GM18907 (cell line): ENCODE results near the gene RFLNA.
A peak's percentile ranks its signal among the peaks of the same experiment; 100 is the strongest.
"Not testable (repeated sequence)": the region's sequence is repeated elsewhere in the genome, so short reads cannot be mapped to it uniquely, and the experiment has no call there.

Experiments
- ATAC-seq: cut with Tn5 transposase; IDR thresholded peaks from one replicate; pipeline ENCODE4 v1.9.1; 2021; ENCODE audit warnings: mild to moderate bottlenecking, moderate library complexity; ENCODE audit not compliant: unreplicated experiment

The RFLNA gene

DNA sequence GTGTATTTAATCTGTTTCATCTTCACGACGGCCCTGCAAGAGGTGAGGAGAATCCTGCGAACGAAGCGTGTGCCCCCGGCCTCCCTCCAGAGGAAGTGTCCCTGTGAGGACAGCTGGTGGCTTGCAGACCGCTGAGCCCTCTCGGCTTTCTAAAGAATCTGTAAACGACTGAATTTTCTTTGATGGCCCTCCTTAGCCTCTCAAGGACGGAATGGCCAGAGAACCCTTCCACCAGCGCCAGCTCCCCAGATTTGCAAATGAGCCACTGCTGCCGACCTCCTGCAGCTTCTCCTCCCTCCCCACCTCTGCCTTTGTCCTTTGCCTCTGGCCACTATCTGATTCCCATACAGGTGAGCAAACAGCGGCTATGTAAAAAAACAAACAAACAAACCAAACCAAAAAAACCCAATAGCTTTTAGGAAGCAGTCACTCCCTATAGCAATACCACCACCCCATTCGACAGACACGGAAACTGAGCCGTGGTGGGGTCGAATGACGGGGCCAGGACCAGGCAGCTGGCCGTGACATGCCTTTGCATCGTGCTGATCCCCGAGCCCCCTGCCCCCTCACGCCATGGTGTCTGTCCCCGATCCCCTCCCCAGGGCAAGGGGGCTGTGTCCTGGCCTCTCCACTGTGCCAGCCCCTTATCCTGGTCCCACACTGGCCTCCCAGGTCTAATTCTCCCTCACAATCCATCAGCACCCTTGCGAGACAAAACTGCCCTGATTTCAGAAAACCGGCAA is 23.6 kb downstream of the RFLNA start:
- no peak for ATAC-seq

GRCh38 chr12:124319368-124320050 is 24.6 kb downstream of the RFLNA start:
- no peak for ATAC-seq

DNA sequence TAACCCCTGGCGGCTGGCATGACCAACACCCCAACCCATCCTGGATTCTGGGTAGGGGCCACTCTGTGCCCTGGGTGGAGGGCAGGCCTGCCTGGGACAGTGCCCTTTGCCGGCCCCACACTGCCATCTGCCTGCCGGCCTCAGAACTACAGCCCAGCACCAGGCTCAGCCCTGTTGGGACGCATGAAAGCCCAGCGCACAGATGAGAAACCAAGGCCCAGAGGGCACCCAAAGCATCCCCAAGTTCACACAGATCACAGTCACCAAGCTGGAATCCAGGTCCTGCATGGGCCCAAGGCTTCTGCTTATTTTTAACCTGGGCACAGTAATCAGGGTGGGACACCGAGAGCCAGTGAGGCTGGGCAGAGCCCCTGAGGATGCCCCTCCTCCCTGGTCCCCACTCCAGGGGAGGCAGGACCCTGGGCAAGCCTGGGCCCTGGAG is 26.2 kb downstream of the RFLNA start:
- ATAC-seq, result peak; percentile 69

DNA sequence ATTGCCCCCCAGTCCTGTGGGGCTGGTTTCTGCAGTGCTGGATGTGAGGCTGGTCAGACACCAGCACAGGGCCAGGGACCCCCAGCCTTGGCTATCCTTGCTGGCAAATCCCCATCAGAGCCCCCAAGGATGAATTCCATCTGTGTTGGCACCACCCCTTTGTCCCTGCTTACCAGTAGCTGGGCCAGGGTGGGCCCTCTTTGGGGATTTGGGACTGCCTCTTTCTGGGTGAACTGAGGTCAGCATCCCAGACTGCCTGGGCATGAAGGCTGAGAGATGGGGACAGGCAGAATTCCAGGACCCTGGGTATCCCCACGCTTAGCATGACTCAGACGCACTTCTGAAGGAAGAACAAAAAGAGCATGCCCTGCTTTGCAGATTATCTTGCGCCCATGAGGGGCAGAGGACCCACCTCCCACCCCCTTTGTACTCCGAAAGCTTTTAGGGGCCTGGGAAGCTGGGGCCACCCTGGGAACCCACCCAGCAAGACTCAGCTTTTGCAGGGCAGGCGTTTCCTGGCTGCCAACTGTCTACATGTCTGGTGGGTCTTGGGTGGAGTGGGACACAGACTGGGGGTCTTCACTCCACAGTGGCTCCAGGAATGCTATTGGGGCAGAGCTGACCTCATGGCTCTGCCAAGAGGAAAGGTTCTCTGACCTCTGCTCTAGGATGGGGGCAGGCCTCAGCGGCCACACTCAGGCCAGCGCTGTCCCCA is 26.8 kb downstream of the RFLNA start:
- ATAC-seq, result peak; percentile 14

DNA sequence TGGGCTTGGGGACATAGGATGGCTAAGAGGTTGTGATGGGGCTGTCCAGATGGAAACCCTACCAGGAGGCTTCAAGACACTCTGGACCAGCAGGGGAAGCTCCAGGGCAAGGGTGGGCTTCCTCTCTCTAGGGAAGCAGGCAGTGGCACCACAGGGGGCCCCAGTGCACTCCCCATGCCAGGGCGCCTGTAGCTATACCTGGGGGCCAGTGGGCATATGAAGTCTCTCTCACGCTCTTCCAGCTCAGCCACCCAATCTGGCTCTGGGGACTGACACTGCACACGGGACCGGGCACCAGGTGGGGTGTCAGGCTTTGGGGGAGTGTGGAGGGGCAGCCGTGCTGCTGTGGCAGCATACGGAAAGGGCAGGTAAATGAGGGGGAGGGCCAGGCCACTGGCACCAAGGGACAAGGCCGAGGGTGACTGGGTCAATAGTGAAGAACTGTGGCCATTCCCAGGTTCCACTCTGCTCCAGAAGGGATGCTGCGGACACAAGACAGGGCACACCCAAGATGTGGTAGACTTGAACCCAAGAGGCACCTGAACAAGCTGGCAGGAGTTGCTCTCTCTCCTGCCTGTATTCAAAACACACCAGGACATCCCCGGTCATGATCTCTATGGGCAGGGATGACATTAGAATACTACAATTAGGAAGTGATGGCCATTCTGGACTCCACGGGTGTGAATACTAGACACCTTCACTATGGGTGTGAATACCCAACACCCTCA is 27.5 kb downstream of the RFLNA start:
- peak; percentile 16 for ATAC-seq

- ATAC-seq, result not testable (repeated sequence)
These were observed 28.1 kb downstream of the RFLNA start for GRCh38 chr12:124322999-124323328.

- no peak for ATAC-seq
These were observed 29.1 kb downstream of the RFLNA start for GRCh38 chr12:124323771-124324530.

GRCh38 chr12:124324803-124325705 is 30.2 kb downstream of the RFLNA start:
- no peak for ATAC-seq

GRCh38 chr12:124326104-124326503 is 31.2 kb downstream of the RFLNA start:
- no peak for ATAC-seq

- ATAC-seq, result no peak
These were observed 32.0 kb downstream of the RFLNA start for GRCh38 chr12:124326871-124327270.

DNA sequence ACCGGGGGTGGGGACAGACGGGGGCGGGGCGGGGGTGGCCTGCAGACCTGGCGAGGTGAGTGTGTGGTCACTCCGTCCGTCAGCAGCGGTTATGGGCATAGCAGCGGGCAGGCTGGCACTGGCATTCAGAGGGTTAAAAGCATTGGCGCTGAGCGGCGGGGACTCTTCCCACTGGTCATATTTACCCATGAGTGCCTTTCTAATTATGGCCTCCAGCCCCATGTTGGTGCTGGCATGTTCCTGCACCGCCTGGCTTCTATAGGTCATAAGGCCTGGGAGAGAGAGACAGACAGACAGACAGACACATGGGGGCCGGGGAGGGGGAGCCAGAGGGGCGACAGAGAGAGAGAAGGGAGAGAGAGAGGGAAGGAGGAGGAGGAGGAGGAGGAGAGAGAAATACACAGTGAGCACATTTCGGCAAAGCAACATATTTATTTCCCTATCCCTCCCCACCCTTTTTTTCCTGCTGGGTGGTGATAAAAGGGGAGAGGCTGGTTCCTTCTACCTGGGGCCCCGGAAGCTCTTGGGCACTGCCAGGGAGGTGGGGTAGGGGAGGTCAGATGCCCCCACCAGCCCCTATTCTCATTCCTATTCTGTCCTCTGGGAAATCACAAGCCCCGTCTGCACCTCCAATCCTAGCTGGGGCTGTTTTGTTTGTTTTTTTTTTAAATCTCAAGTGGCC is 32.6 kb downstream of the RFLNA start:
- ATAC-seq, result no peak

GRCh38 chr12:124328116-124328515 is 33.2 kb downstream of the RFLNA start:
- no peak for ATAC-seq

DNA sequence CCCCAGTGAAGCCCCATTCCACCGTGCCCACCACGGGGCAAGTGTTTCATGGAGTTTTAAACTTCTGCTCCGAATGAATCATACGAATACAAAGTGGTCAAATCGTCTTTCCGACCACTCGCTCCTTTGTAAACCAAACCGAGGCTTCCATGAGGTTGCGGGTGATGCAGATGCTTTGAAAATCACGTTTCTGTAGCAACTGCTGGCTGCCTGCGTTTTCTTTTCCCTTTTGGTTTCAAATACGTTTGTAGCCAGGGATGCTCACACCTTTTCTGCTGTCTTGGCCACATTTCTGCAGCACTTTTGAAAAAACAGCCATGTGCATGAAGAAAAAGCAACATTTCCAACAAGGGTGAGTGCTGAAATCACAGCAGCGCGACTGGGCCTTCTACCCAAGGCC is 33.7 kb downstream of the RFLNA start:
- ATAC-seq, result no peak

GRCh38 chr12:124332058-124332672 is 37.3 kb downstream of the RFLNA start:
- no peak for ATAC-seq

GRCh38 chr12:124332900-124333299 is 38.0 kb downstream of the RFLNA start:
- ATAC-seq, result no peak

DNA sequence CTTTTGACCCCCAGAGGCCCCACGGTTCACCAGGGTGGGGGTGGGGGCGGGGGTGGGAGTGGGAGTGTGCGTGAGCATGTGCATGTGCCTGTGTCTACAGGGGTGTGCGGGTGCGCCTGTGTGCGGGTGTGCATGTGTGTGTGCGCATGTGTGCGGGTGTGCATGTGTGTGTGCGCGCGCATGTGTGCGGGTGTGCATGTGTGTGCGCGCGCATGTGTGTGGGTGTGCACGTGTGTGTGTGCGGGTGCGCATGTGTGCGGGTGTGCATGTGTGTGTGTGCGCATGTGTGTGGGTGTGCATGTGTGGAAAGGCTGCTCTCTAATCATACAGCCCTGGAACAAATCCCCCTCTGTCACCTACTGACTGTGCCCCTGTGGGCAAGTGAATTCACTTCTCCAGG is 38.8 kb downstream of the RFLNA start:
- no peak for ATAC-seq

DNA sequence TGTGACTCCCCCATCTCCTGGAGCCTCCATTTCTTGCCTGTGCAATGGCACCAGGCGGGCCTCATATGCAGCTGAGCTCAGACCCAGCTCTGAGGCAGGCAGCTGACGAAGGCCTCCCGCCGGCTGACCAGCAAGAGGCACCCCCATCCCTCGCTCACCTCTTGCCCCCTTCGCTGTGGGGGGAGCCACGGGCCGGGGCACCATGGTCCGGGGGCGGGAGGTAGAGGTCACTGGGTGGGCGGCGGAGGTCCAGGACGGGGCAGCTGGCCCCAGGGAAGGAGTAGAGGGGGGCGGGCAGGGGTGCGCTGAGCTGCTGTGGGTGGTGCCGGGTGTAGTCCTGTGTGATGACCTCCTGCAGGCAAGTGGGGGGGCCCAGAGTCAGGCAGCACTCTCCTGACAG is 39.4 kb downstream of the RFLNA start:
- ATAC-seq, result no peak

GRCh38 chr12:124334976-124335375 is 40.1 kb downstream of the RFLNA start:
- no peak for ATAC-seq
